WERI-Rb-1 (cell line): ENCODE results near the gene MYO7B.
A peak's percentile ranks its signal among the peaks of the same experiment; 100 is the strongest.

Experiments used
- DNase-seq: peaks from one replicate; pipeline ENCODE4 v3.0.0-alpha.2; 2020
- H3K27ac ChIP-seq: fragments of 250-450 bp; sonication (Bioruptor Pico); 2 replicates; pipeline ENCODE4 v1.5.1; 2020; ENCODE audit warnings: mild to moderate bottlenecking, moderate library complexity
- H3K27me3 ChIP-seq: fragments of 250-450 bp; sonication (Bioruptor Pico); 2 replicates; pipeline ENCODE4 v1.5.1; 2021; ENCODE audit warnings: mild to moderate bottlenecking, low read depth, moderate library complexity; ENCODE audit not compliant: insufficient read depth, severe bottlenecking
- H3K36me3 ChIP-seq: fragments of 250-450 bp; sonication (Bioruptor Pico); 2 replicates; pipeline ENCODE4 v1.5.1; 2020; ENCODE audit warnings: mild to moderate bottlenecking, moderate library complexity
- H3K4me3 ChIP-seq: 2 replicates; pipeline ENCODE4 v1.5.1; 2011; ENCODE audit warnings: low read depth, mild to moderate bottlenecking, control low read depth, low read length
- H3K9me3 ChIP-seq: fragments of 250-450 bp; sonication (Bioruptor Pico); 2 replicates; pipeline ENCODE4 v1.5.1; 2021; ENCODE audit warnings: mild to moderate bottlenecking, moderate library complexity; ENCODE audit not compliant: severe bottlenecking
- TF ChIP-seq, protein P1 (sequence below): IDR thresholded peaks from 2 replicates; pipeline ENCODE4 v1.5.1; 2011; ENCODE audit warnings: low read depth, mild to moderate bottlenecking, control low read depth, inconsistent platforms, low read length

The MYO7B gene

DNA sequence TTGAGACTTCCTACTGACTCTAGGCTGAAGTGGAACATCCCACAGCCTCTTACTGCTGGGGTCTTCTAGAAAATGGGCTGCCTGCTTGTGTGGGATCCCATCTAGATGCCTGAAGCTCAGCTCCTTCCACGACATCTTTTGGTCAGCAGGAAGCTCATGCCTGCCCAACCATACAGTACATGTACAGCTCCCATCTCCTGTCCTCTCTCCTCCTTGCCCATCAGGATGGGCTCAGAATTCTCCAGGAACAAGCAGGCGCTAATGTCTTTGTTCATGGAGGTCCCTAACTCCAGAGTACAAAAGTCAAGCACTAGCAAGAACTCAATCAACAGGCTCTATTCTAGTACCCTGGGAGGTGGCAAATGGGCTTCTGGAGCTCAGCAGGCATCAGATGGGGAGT is 78.8 kb downstream of the MYO7B start:
- H3K27ac ChIP-seq = no peak overlapping the region
- peak; percentile 0 for DNase-seq
- H3K27me3 ChIP-seq = no peaks in the 10 kb centered on the region
- no peak overlapping the region for H3K4me3 ChIP-seq
- peaks cover 9% of the 10 kb centered on the region for H3K9me3 ChIP-seq
- TF ChIP-seq, protein P1, sequence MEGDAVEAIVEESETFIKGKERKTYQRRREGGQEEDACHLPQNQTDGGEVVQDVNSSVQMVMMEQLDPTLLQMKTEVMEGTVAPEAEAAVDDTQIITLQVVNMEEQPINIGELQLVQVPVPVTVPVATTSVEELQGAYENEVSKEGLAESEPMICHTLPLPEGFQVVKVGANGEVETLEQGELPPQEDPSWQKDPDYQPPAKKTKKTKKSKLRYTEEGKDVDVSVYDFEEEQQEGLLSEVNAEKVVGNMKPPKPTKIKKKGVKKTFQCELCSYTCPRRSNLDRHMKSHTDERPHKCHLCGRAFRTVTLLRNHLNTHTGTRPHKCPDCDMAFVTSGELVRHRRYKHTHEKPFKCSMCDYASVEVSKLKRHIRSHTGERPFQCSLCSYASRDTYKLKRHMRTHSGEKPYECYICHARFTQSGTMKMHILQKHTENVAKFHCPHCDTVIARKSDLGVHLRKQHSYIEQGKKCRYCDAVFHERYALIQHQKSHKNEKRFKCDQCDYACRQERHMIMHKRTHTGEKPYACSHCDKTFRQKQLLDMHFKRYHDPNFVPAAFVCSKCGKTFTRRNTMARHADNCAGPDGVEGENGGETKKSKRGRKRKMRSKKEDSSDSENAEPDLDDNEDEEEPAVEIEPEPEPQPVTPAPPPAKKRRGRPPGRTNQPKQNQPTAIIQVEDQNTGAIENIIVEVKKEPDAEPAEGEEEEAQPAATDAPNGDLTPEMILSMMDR = no peak
- no peaks in the 10 kb centered on the region for H3K36me3 ChIP-seq

DNA sequence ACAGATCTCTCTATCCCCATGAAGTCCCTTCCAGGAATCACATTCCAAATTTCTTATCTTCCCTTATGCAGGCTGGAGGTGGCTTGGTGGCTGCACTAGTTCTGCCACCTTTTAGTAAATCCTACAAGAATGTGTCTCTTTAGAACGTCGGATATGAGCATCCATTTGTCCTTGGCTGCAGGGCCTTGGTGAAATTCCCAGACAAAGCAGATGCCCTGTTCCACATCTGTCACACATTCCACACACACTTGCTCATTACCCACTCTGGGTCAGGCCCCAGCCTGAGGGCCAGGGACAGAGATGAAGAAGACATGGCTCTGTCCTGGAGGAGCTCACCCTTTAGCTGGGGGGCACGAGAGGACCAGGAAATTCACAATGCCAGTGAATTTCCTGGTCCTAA is 79.2 kb downstream of the MYO7B start:
- TF ChIP-seq, protein P1 = no peak
- DNase-seq = no peak
- no peaks in the 10 kb centered on the region for H3K27me3 ChIP-seq
- H3K9me3 ChIP-seq = peaks cover 9% of the 10 kb centered on the region
- H3K36me3 ChIP-seq = no peaks in the 10 kb centered on the region
- no peak overlapping the region for H3K27ac ChIP-seq
- H3K4me3 ChIP-seq = no peak overlapping the region

DNA sequence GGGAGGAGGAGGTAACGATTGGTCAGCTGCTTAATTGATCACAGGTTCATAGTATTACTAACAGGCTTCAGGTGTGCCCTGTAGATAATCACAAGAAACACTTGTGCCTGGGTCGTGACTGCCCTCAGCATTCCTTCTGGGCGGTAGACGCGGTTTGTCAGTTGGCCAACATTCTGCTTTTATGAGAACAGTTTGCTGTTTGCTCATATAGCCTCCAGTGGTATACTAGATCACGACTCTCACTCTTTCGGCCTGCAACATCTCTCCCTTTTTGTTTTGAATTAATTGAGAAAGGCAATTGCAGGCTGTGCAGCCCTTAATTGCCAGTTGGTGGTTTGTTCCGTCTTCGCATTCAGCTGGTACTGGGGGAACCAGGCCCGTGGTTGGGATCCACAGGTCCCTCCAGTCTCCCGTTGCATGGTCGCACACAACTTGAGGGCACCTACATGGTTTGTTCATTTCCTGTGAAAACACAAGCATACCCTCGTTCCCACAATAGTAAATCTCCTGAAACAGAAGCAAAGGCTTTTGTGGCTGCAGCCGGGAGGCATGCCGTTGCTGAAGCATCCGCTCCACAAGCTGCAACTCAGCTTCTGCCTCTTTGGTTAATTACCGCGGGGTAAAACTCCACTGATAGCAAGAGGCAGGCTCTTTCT is 80.2 kb downstream of the MYO7B start:
- Histone ChIP-seq H3K4me3 (no peak overlapping the region), H3K9me3 (peaks cover 9% of the 10 kb centered on the region), H3K36me3 (no peaks in the 10 kb centered on the region), H3K27me3 (no peaks in the 10 kb centered on the region), H3K27ac (no peak overlapping the region)
- TF ChIP-seq, protein P1 = no peak
- peak; percentile 1 for DNase-seq

DNA sequence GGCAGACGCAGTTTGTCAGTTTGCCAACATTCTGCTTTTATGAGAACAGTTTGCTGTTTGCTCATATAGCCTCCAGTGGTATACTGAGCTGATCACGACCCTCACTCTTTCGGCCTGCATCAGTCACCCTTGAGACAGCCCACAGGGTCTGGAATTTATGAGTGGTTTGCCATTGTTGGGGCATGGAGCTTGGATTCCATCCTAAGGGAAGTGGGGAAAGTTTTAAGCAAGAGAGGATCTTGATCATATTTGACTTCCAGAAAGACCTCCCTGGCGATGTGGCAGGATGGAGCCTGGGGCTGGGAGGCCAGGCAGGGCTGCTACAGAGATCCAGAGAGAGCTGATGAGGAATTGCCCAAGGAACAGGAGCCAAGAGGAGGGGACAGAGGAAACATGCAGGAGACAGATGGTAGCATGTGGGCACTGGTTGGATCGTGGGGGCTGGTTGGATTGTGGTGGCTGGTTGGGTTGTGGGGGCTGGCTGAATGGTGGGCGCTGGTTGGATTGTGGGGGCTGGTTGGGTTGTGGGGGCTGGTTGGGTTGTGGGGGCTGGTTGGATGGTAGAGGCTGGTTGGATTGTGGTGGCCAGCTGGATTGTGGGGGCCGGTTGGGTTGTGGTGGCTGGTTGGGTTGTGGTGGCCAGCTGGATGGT is 83.2 kb downstream of the MYO7B start:
- Histone ChIP-seq H3K27me3 (no peaks in the 10 kb centered on the region), H3K4me3 (no peak overlapping the region), H3K27ac (no peak overlapping the region), H3K36me3 (no peaks in the 10 kb centered on the region), H3K9me3 (peaks cover 5% of the 10 kb centered on the region)
- DNase-seq = peak; percentile 2
- TF ChIP-seq, protein P1 = no peak

DNA sequence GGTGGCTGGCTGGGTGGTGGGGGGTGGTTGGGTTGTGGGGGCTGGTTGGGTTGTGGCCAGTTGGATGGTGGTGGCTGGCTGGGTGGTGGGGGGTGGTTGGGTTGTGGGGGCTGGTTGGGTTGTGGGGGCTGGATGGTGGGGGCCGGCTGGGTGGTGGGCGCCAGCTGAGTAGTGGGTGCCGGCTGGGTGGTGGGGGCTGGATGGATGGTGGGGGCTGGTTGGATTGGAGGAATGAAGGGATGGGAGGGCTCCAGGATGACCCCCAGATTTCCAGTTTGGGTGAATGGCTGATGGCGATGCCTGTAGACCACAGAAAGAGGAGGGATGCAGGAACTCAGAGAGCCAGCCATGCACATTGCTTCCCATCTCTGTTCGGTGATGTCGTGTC is 83.7 kb downstream of the MYO7B start:
- peak; percentile 0 for DNase-seq
- TF ChIP-seq, protein P1 = no peak
- Histone ChIP-seq H3K36me3 (no peaks in the 10 kb centered on the region), H3K9me3 (no peaks in the 10 kb centered on the region), H3K4me3 (no peak overlapping the region), H3K27me3 (no peaks in the 10 kb centered on the region), H3K27ac (no peak overlapping the region)
